Measurements from ENCODE around the gene EBF3. TPM values are rescaled to one million over a fixed set of nuclear protein-coding genes. Genes with fewer than 3 reads are reported as not detected.

The EBF3 gene
- total RNA-seq, 1 donor from 2014 or later, result 1.5 TPM

- no peak for DNase-seq (ENCODE audit: low read depth in 2 of 2)
These were observed 155.7 kb downstream of the EBF3 start for GRCh38 chr10:129808092-129808983.

GRCh38 chr10:129807211-129807610 lies 156.9 kb downstream of the EBF3 start:
- no peak for DNase-seq (ENCODE audit: low read depth in 2 of 2)

DNA sequence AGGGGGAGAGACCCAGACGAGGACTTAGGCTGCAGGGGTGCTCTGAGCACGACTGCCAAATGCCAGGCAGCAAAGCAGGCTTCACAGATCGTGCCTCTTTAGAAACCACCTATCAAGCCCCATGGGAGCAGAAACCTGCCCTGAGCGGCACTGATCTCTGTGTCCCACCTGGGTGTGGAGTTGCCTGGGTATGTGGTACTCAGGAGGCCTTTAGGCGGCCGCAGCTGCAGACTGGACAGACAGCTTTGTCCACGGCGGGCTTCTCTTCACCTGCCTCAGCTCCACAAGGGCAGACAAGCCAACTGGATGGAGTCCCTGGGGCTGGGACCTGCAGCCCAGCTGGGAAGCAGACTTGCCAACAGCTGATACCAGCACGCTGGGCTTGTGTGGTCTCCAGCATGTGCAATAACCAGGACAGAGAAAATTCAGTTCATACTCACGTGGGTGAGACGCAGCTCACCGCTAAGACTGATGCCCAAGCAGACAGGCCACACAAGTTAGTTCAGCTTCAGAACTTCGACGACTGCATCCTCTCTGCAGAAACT lies 163.2 kb downstream of the EBF3 start:
- DNase-seq (ENCODE audit: low read depth in 2 of 2), result no peak

- no peak for DNase-seq (ENCODE audit: low read depth in 2 of 2)
These were observed 164.1 kb downstream of the EBF3 start for GRCh38 chr10:129799942-129800341.

GRCh38 chr10:129796710-129797420 lies 167.2 kb downstream of the EBF3 start:
- DNase-seq (ENCODE audit: low read depth in 2 of 2), result no peak

DNA sequence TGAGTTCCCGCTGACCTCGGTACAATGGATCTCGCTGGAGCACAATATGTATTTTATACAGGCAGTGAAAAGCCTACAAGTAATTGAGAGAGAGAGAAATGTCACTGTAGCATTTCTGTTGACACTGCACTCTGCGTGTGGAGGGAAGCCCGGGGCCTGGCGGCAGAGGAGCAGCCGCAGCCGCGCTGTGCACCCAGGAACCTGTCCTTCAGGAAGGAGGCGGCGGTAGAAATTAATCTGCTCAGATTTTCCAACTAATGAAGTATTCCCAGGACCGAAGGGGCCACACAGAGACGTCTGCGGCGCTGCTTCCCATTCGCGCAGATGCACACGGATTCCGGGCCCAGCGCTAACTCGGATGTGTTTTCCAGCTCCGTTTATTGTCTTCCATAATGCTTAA lies 170.1 kb downstream of the EBF3 start:
- DNase-seq (ENCODE audit: low read depth in 2 of 2), result no peak

DNA sequence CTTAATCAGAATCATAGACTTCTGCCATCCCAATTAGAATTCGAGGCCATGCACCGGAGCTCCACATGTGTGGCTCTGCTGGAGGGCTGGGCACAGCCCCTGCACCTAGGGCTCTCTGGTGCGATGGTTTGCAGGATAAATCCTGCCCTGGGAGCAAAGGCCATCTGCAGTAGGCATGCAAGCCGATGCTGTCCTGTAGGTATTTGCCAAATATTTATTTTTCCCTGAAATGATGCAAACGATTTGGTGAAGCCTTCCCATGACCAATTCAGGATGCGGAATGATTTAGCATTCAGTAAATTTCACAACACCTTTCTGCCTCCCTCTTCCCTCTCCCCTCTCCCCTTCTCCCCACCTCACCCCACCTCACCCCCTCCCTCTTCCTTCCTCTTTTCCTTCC lies 170.6 kb downstream of the EBF3 start:
- DNase-seq (ENCODE audit: low read depth in 2 of 2), result no peak

DNA sequence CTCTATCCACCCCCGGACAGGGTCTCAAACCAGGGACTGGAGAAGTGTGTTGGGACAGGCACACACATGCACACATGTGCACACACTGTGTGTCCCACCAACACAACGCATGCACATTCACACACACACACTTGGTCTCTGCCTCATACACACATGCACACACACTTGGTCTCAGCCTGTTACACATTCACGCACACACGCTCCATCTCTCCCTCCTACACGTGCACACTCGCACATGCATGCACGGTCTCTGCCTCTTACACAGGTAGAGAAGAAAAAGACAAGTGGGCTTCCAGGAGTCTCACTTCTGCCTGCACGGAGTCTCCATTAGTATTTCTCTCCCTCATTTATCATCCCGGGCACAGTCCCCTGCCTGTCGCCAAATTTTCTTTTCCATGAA lies 171.2 kb downstream of the EBF3 start:
- no peak for DNase-seq (ENCODE audit: low read depth in 2 of 2)

GRCh38 chr10:129792141-129792540 lies 171.9 kb downstream of the EBF3 start:
- DNase-seq (ENCODE audit: low read depth in 2 of 2), result no peak

DNA sequence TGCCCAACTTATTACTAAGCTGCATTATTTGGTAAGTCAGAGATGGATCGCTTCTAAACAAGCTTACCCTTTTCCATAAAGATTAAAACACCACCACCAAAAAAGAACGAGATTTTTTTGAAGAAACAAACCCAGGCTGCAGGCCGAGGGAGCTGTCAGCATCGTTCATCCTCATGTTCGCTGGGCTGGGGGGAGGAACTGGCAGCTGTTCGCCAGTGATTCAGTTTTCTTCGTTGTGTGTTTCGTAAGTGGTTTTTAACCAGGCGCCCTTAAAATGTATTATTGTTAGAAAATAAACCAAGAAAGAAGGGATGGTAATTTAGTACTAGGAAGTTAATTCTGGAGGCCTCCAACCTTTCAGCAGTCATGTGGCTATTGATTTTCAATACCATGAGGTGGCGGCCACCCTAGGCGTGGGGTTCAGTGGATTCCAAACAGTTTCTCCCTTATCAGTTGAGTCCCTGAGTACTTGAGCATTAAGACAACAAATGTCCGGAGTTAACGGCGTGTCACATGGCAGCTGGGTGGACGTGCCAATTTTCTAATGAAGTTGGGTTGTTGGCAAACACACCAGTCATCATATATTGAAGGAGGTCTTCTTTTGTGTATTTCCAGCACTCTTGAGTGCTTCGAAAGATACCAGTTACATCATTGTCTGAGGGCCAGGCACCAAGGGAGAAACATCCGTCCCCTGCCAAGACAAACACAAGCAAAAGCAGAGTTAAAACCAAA lies 173.2 kb downstream of the EBF3 start:
- DNase-seq (ENCODE audit: low read depth in 2 of 2), result no peak

DNA sequence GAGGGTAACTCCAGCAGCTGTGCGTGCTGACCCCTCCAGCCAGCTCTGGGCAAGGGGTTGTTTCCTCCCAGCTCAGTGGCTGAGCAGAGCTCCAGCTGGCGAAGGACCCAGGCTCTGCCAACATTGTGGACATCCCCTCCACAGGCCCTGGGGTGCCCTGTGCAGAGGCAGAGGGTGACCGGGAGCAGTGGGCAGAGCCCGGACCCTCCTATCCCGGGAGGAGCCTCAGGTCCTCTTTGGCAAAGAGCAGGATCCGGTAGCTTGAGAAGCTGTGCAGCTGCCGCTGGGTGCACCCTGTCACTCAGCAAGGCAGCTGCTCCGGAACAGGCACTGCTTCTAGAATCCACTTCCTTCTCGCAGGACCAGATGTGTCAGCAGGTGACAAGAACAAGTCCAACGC lies 175.9 kb downstream of the EBF3 start:
- DNase-seq (ENCODE audit: low read depth in 2 of 2), result no peak

GRCh38 chr10:129787557-129787956 lies 176.5 kb downstream of the EBF3 start:
- no peak for DNase-seq (ENCODE audit: low read depth in 2 of 2)

DNA sequence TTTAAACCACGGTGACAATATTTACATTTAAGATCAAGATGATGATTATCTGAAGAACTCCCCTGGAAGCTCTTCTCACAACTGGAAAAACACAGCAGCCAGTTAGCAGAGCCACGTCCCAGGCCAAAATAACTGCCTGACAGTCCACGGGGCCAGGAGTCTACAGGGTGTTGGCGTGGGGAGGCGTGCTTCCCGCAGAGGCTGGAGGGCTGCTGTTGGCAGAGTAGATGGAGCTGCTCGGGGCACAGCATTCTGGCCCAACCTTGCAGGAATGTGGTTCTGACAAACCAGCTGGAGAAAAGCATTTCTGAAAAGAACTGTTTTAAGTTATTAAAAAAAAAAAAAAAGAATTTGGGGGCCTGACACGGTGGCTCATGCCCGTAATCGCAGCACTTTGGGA lies 177.9 kb downstream of the EBF3 start:
- no peak for DNase-seq (ENCODE audit: low read depth in 2 of 2)

GRCh38 chr10:129785536-129785981 lies 178.5 kb downstream of the EBF3 start:
- DNase-seq (ENCODE audit: low read depth in 2 of 2), result no peak

Other genes with a start within 250 kb of the EBF3 start
- 0.26 and 0.76 TPM in 2 replicates for gene C10orf143, start 146.6 kb upstream of the EBF3 start, total RNA-seq
- gene GLRX3, start 172.1 kb upstream of the EBF3 start, total RNA-seq, result 65.2 and 72.0 TPM in 2 replicates

Measured in dermis microvascular lymphatic vessel endothelial cell (primary cell).